H9 (cell line): ENCODE results near the gene MYH2. TPM values are rescaled to one million over a fixed set of nuclear protein-coding genes. Genes with fewer than 3 reads are reported as not detected.

Experiments used
- DNase-seq: peaks from one replicate; pipeline ENCODE4 v3.0.0-alpha.2; 2017
- H2AFZ ChIP-seq: one replicate; pipeline ENCODE4 v1.6.1; 2013; ENCODE audit warnings: mild to moderate bottlenecking, low read length, control low read depth, moderate library complexity
- H2AK5ac ChIP-seq: 2 replicates; pipeline ENCODE4 v1.6.1; 2013; ENCODE audit warnings: low read length, control low read depth, mixed read lengths; ENCODE audit not compliant: insufficient read length
- H2BK120ac ChIP-seq: one replicate; pipeline ENCODE4 v1.6.1; 2013; ENCODE audit warnings: low read depth, mild to moderate bottlenecking, low read length, control low read depth, inconsistent platforms; ENCODE audit not compliant: poor library complexity, severe bottlenecking
- H2BK12ac ChIP-seq: 2 replicates; pipeline ENCODE4 v1.6.1; 2013; ENCODE audit warnings: low read length, control low read depth, mixed read lengths, low read depth; ENCODE audit not compliant: insufficient read length
- H2BK15ac ChIP-seq: 2 replicates; pipeline ENCODE4 v1.6.1; 2013; ENCODE audit warnings: low read depth, low read length, control low read depth
- H2BK20ac ChIP-seq: one replicate; pipeline ENCODE4 v1.6.1; 2013; ENCODE audit warnings: low read depth, mild to moderate bottlenecking, low read length, control low read depth, inconsistent platforms; ENCODE audit not compliant: poor library complexity, severe bottlenecking
- H2BK5ac ChIP-seq: 2 replicates; pipeline ENCODE4 v1.6.1; 2013; ENCODE audit warnings: low read length, control low read depth, mixed read lengths; ENCODE audit not compliant: insufficient read length
- H3K14ac ChIP-seq: 2 replicates; pipeline ENCODE4 v1.6.1; 2013; ENCODE audit warnings: low read length, control low read depth; ENCODE audit not compliant: insufficient read depth
- H3K18ac ChIP-seq: 2 replicates; pipeline ENCODE4 v1.6.1; 2013; ENCODE audit warnings: low read depth, mild to moderate bottlenecking, mixed read lengths, low read length, control low read depth; ENCODE audit not compliant: insufficient read length
- H3K23ac ChIP-seq: 2 replicates; pipeline ENCODE4 v1.6.1; 2013; ENCODE audit warnings: low read length, control low read depth, mixed read lengths, low read depth; ENCODE audit not compliant: insufficient read length
- H3K23me2 ChIP-seq: 2 replicates; pipeline ENCODE4 v1.6.1; 2013; ENCODE audit warnings: low read depth, mild to moderate bottlenecking, mixed read lengths, low read length, control low read depth; ENCODE audit not compliant: insufficient read length, poor library complexity, severe bottlenecking
- H3K27ac ChIP-seq: 2 replicates; pipeline ENCODE4 v1.5.1; 2013; ENCODE audit warnings: low read length, control low read depth, mixed read lengths, low read depth; ENCODE audit not compliant: insufficient read length
- H3K27me3 ChIP-seq: 2 replicates; pipeline ENCODE4 v1.6.1; 2013; ENCODE audit warnings: low read length, control low read depth, inconsistent platforms; ENCODE audit not compliant: insufficient read depth
- H3K4ac ChIP-seq: 2 replicates; pipeline ENCODE4 v1.6.1; 2013; ENCODE audit warnings: low read depth, mild to moderate bottlenecking, control low read depth, inconsistent platforms, low read length, moderate library complexity
- H3K4me1 ChIP-seq: 2 replicates; pipeline ENCODE4 v1.6.1; 2013; ENCODE audit warnings: low read length, control low read depth, inconsistent platforms; ENCODE audit not compliant: insufficient read depth
- H3K4me2 ChIP-seq: 2 replicates; pipeline ENCODE4 v1.6.1; 2013; ENCODE audit warnings: low read length, control low read depth, mixed read lengths; ENCODE audit not compliant: insufficient read length, insufficient read depth
- H3K56ac ChIP-seq: 2 replicates; pipeline ENCODE4 v1.6.1; 2013; ENCODE audit warnings: low read depth, mild to moderate bottlenecking, mixed read lengths, low read length, control low read depth; ENCODE audit not compliant: insufficient read length
- H3K79me1 ChIP-seq: 2 replicates; pipeline ENCODE4 v1.6.1; 2013; ENCODE audit warnings: low read depth, mild to moderate bottlenecking, moderate library complexity, low read length, control low read depth, inconsistent platforms; ENCODE audit not compliant: insufficient read depth, poor library complexity, severe bottlenecking
- H3K79me2 ChIP-seq: 2 replicates; pipeline ENCODE4 v1.6.1; 2013; ENCODE audit warnings: low read length, control low read depth, inconsistent platforms; ENCODE audit not compliant: insufficient read depth
- H3K9ac ChIP-seq: 2 replicates; pipeline ENCODE4 v1.6.1; 2013; ENCODE audit warnings: low read length, control low read depth, mixed read lengths; ENCODE audit not compliant: insufficient read length; ENCODE audit errors: extremely low read depth
- H3K9me3 ChIP-seq: one replicate; pipeline ENCODE4 v1.6.1; 2013; ENCODE audit warnings: low read depth, low read length, inconsistent platforms; ENCODE audit not compliant: control insufficient read depth
- H3T11ph ChIP-seq: one replicate; pipeline ENCODE4 v1.6.1; 2013; ENCODE audit warnings: mild to moderate bottlenecking, low read length, control low read depth, inconsistent platforms
- H4K20me1 ChIP-seq: one replicate; pipeline ENCODE4 v1.6.1; 2013; ENCODE audit not compliant: control insufficient read depth, insufficient read length, insufficient read depth
- H4K5ac ChIP-seq: 2 replicates; pipeline ENCODE4 v1.6.1; 2013; ENCODE audit warnings: low read depth, mild to moderate bottlenecking, mixed read lengths, low read length, control low read depth; ENCODE audit not compliant: insufficient read length
- H4K8ac ChIP-seq: replicated peaks from 2 replicates; pipeline ENCODE4 v1.6.1; 2013; ENCODE audit warnings: low read length, control low read depth, mixed read lengths, low read depth; ENCODE audit not compliant: insufficient read length
- H4K91ac ChIP-seq: 2 replicates; pipeline ENCODE4 v1.6.1; 2013; ENCODE audit warnings: low read depth, mild to moderate bottlenecking, moderate library complexity, mixed read lengths, low read length, control low read depth; ENCODE audit not compliant: insufficient read length
- H3K27ac Mint-ChIP-seq, 3 experiments: 2 replicates in 2 of 3; 3 replicates in 1 of 3; pipeline ENCODE4 v1.8.0; 2020 to 2021; ENCODE audit warnings: mixed read lengths in 3 of 3, mild to moderate bottlenecking in 1 of 3, moderate library complexity in 1 of 3
- H3K27me3 Mint-ChIP-seq: 2 replicates; pipeline ENCODE4 v1.8.0; 2021; ENCODE audit warnings: low read depth, mild to moderate bottlenecking, moderate library complexity, mixed read lengths
- H3K36me3 Mint-ChIP-seq, 3 experiments: 2 replicates in 2 of 3; 3 replicates in 1 of 3; pipeline ENCODE4 v1.8.0; 2020 to 2021; ENCODE audit warnings: low read depth in 3 of 3, mixed read lengths in 3 of 3; ENCODE audit not compliant: insufficient read depth in 1 of 3
- H3K4me1 Mint-ChIP-seq, 2 experiments: 2 replicates each; pipeline ENCODE4 v1.8.0; 2020; ENCODE audit warnings: mixed read lengths in 2 of 2
- H3K4me3 Mint-ChIP-seq, 2 experiments: 2 replicates in 1 of 2; 3 replicates in 1 of 2; pipeline ENCODE4 v1.8.0; 2020 to 2021; ENCODE audit warnings: mild to moderate bottlenecking in 2 of 2, mixed read lengths in 2 of 2, moderate library complexity in 1 of 2
- H3K9me3 Mint-ChIP-seq, 2 experiments: 2 replicates in 1 of 2; 3 replicates in 1 of 2; pipeline ENCODE4 v1.8.0; 2020; ENCODE audit warnings: mild to moderate bottlenecking in 2 of 2, mixed read lengths in 2 of 2, moderate library complexity in 1 of 2
- WGBS: extraction: QIAGEN DNeasy Blood & Tissue Kit; methylation state at CpG from one replicate; pipeline ENCODE4 v1.1.7; 2013; ENCODE audit warnings: missing lambda C conversion rate, low lambda C conversion rate, mixed read lengths; ENCODE audit not compliant: insufficient read length; ENCODE audit errors: extremely low coverage; 5-methylcytosine and 5-hydroxymethylcytosine counted together
- total RNA-seq: library from RNA; stranded (reverse); gene quantifications from 2 replicates; pipeline ENCODE4 v1.2.1, GENCODE V29; 2021
- TF ChIP-seq, protein P1 (sequence below): fragments of 200-600 bp; sonication (generic); conservative IDR thresholded peaks from 3 replicates; pipeline ENCODE4 v1.8.0; 2021; ENCODE audit warnings: antibody characterized with exemption, mild to moderate bottlenecking

MYH2 gene
- total RNA-seq, 1 experiment from 2014 or later, result 0.68 TPM

DNA sequence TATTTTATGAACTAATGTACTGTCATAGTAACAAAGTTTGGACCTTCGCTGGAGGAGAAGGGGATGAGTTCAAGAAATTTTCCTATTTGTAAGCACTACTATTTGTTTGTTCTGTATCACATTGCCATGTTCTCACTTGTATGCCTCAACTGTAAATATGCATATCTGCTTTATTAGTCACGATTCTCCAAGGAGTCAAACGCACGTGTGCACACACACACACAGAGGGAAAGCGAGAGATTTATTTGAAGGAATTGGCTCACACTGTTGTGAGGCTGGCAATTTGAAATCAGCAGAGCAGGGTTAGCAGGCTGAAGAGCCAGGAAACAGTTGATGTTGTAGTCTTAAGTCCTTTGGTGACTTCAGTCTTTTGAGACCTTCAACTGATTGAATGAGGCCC is 24.9 kb upstream of the MYH2 start:
- Histone ChIP-seq H3K79me1 (no peaks in the 10 kb centered on the region), H2BK120ac (no peak overlapping the region), H4K91ac (no peak overlapping the region), H3K27ac (no peak overlapping the region), H2BK20ac (no peak overlapping the region), H3K23me2 (no peaks in the 10 kb centered on the region), H3K27me3 (no peaks in the 10 kb centered on the region), H2BK12ac (no peak overlapping the region), H3K4me1 (peaks cover 7% of the 10 kb centered on the region; the same call in 1 of the 2 replicates), H3K79me2 (no peaks in the 10 kb centered on the region), H3K56ac (no peak overlapping the region), H2BK15ac (no peak overlapping the region), H3K4me2 (no peak overlapping the region), H4K8ac (no peak overlapping the region), H4K5ac (no peak overlapping the region), H3K9ac (no peak overlapping the region), H3K4ac (no peak overlapping the region), H3K9me3 (no peaks in the 10 kb centered on the region), H2AK5ac (no peak overlapping the region), H3K18ac (no peak overlapping the region), H3K14ac (no peak overlapping the region), H2AFZ (no peak overlapping the region), H3K23ac (no peak overlapping the region), H3T11ph (no peak overlapping the region), H2BK5ac (no peak overlapping the region), H4K20me1 (no peaks in the 10 kb centered on the region)
- Mint-ChIP-seq H3K4me1 (peaks cover 34 to 35% of the 10 kb centered on the region in 2 experiments), H3K9me3 (no peaks in the 10 kb centered on the region), H3K27me3 (no peaks in the 10 kb centered on the region), H3K27ac (no peak overlapping the region), H3K4me3 (no peak overlapping the region), H3K36me3 (no peaks in the 10 kb centered on the region; a peak in 1 of 7 replicates)
- no peak for DNase-seq
- WGBS, result no CpG with 5 or more reads among the region's 5 CpGs
- TF ChIP-seq, protein P1, sequence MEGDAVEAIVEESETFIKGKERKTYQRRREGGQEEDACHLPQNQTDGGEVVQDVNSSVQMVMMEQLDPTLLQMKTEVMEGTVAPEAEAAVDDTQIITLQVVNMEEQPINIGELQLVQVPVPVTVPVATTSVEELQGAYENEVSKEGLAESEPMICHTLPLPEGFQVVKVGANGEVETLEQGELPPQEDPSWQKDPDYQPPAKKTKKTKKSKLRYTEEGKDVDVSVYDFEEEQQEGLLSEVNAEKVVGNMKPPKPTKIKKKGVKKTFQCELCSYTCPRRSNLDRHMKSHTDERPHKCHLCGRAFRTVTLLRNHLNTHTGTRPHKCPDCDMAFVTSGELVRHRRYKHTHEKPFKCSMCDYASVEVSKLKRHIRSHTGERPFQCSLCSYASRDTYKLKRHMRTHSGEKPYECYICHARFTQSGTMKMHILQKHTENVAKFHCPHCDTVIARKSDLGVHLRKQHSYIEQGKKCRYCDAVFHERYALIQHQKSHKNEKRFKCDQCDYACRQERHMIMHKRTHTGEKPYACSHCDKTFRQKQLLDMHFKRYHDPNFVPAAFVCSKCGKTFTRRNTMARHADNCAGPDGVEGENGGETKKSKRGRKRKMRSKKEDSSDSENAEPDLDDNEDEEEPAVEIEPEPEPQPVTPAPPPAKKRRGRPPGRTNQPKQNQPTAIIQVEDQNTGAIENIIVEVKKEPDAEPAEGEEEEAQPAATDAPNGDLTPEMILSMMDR, result no peak
